Spleen (tissue), 11 donors: ENCODE results near the gene FBLN2. TPM values are rescaled to one million over a fixed set of nuclear protein-coding genes. Genes with fewer than 3 reads are reported as not detected.

Experiments used
- DNase-seq: peaks from one replicate; pipeline ENCODE4 v3.0.0-alpha.2; 2020
- H3K27ac ChIP-seq, 8 donors: fragments of 200-600 bp; sonication (generic) in 7 of 8; 1 replicate in 4 of 8; 2 replicates in 4 of 8; pipeline versions ENCODE4 v1.5.0 to v1.8.0; 2016 to 2021; ENCODE audit warnings: inconsistent platforms in 4 of 8, mild to moderate bottlenecking in 4 of 8, moderate library complexity in 1 of 8
- H3K27me3 ChIP-seq, 7 donors: fragments of 200-600 bp; sonication (generic) in 6 of 7; replicated peaks in 1 of 7; 1 replicate in 4 of 7; 2 replicates in 3 of 7; pipeline versions ENCODE4 v1.5.0 to v1.8.0; 2016 to 2021; ENCODE audit warnings: inconsistent platforms in 3 of 7, mild to moderate bottlenecking in 1 of 7
- H3K36me3 ChIP-seq, 6 donors: fragments of 200-600 bp; sonication (generic) in 5 of 6; 1 replicate in 4 of 6; 2 replicates in 2 of 6; pipeline versions ENCODE4 v1.5.0 to v1.8.0; 2016 to 2021; ENCODE audit warnings: inconsistent platforms in 2 of 6
- H3K4me1 ChIP-seq, 6 donors: fragments of 200-600 bp; sonication (generic) in 5 of 6; 1 replicate in 3 of 6; 2 replicates in 3 of 6; pipeline versions ENCODE4 v1.5.0 to v1.8.0; 2016 to 2021; ENCODE audit warnings: inconsistent platforms in 3 of 6
- H3K4me3 ChIP-seq, 8 donors: fragments of 200-600 bp; sonication (generic) in 7 of 8; 1 replicate in 4 of 8; 2 replicates in 4 of 8; pipeline versions ENCODE4 v1.5.0 to v1.8.0; 2016 to 2021; ENCODE audit warnings: inconsistent platforms in 4 of 8, mild to moderate bottlenecking in 4 of 8, moderate library complexity in 2 of 8
- H3K9me3 ChIP-seq, 8 donors: fragments of 200-600 bp; sonication (generic) in 7 of 8; 1 replicate in 4 of 8; 2 replicates in 4 of 8; pipeline versions ENCODE4 v1.5.0 to v1.8.0; 2016 to 2021; ENCODE audit warnings: inconsistent platforms in 4 of 8
- POLR2A ChIP-seq, 3 donors: fragments of 450-650 bp; IDR thresholded peaks; one replicate each; pipeline ENCODE4 v1.5.1; 2017; ENCODE audit warnings: antibody characterized with exemption in 3 of 3, mild to moderate bottlenecking in 1 of 3
- POLR2AphosphoS5 ChIP-seq, 3 donors: sonication (generic); formaldehyde crosslinking; IDR thresholded peaks; one replicate each; pipeline ENCODE4 v1.5.1; 2017; ENCODE audit warnings: antibody characterized with exemption in 3 of 3
- WGBS, 5 donors: extraction: QIAGEN DNeasy Blood & Tissue Kit in 3 of 5; methylation state at CpG; one replicate each; pipeline versions ENCODE4 v1.1.5 to v1.1.7; 2013 to 2018; 5-methylcytosine and 5-hydroxymethylcytosine counted together
- intact Hi-C: fragments of 100-400 bp; cut with DNase I; formaldehyde crosslinking; loops from one replicate; pipeline ENCODE4 v1.15.0; 2023; ENCODE audit warnings: low total_unique reads
- polyA plus RNA-seq, 3 donors: library from polyadenylated mRNA; stranded (reverse); fragments of 200-250 nt; gene quantifications; one replicate each; pipeline ENCODE4 v1.2.1, GENCODE V29; 2013
- total RNA-seq, 7 donors: library from RNA; depleted of rRNA in 3 of 7; stranded (reverse); fragments of >200 nt in 3 of 7; fragmentation: NEBNext Ultra II Directional in 4 of 7; extraction: Animal tissue kit (Norgen Biotek cat#: 25700) in 4 of 7; gene quantifications; one replicate each; pipeline versions ENCODE4 v1.1.0 to v1.2.1, GENCODE V29; 2016 to 2021
- TF ChIP-seq, protein P1 (sequence below), 11 experiments: fragments of 200-600 bp in 7 of 11; fragments of 450-650 bp in 4 of 11; sonication (generic) in 4 of 11; IDR thresholded peaks in 8 of 11; conservative IDR thresholded peaks in 3 of 11; 1 replicate in 7 of 11; 2 replicates in 4 of 11; pipeline versions ENCODE4 v1.4.0 to v1.8.0; 2016 to 2021; ENCODE audit warnings: antibody characterized with exemption in 11 of 11, inconsistent platforms in 4 of 11, mild to moderate bottlenecking in 1 of 11
- donor health status: healthy with polysubstance abuse.
- donor health status: DM: no; HTN: no; CAD: no; lungs with moderate emphysema.
- donor health status: DM: no; HTN: no; CAD: no.
- donor health status: Bipolar disorder and iron deficiency.
- donor health status: healthy.
- donor health status: DM: no; HTN: no; CAD: no.
- donor health status: DM: yes; HTN: yes; CAD: no.

The FBLN2 gene
- total and polyA plus RNA-seq, 10 donors = 6.1 to 28.2 (median 12.5) TPM

DNA sequence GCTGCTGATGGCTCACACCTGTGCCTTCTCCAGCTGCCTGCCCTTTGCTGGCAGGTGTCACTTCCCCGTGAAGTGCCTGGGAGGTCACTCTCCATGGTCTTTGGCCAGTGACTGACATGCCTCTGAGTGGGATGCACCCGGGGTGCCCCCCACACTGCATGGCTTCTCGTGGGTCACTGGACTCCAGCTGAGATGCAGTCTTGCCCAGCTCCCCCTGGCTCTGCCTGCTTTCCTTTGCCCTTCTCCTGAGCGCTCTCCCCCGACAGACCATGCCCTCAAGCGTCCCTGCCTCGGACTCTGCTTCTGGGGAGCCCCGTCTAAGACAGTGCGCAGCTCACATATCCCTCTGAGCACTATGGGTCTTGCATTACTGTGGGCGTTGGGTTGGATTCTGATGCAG lies 14.4 kb downstream of the FBLN2 start:
- Histone ChIP-seq H3K27me3 (peaks cover 0 to 9% (median 0%) of the 10 kb centered on the region in 7 donors), H3K9me3 (no peaks in the 10 kb centered on the region), H3K36me3 (no peaks in the 10 kb centered on the region), H3K4me3 (no peak overlapping the region), H3K4me1 (peaks cover 8 to 37% (median 17%) of the 10 kb centered on the region in 6 donors), H3K27ac (no peak overlapping the region)
- no peak for TF ChIP-seq POLR2A (IDR thresholded peaks at IDR 0.05)
- TF ChIP-seq, protein P1, sequence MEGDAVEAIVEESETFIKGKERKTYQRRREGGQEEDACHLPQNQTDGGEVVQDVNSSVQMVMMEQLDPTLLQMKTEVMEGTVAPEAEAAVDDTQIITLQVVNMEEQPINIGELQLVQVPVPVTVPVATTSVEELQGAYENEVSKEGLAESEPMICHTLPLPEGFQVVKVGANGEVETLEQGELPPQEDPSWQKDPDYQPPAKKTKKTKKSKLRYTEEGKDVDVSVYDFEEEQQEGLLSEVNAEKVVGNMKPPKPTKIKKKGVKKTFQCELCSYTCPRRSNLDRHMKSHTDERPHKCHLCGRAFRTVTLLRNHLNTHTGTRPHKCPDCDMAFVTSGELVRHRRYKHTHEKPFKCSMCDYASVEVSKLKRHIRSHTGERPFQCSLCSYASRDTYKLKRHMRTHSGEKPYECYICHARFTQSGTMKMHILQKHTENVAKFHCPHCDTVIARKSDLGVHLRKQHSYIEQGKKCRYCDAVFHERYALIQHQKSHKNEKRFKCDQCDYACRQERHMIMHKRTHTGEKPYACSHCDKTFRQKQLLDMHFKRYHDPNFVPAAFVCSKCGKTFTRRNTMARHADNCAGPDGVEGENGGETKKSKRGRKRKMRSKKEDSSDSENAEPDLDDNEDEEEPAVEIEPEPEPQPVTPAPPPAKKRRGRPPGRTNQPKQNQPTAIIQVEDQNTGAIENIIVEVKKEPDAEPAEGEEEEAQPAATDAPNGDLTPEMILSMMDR (IDR thresholded peaks at IDR 0.05 in 8 of 11, conservative IDR thresholded peaks at IDR 0.05 in 3 of 11) = no peak
- TF ChIP-seq POLR2AphosphoS5 (IDR thresholded peaks at IDR 0.05) = no peak
- intact Hi-C loops = no loop called here
- 87 to 94% (median 90%) methylated on average over 9 to 10 of the region's 10 CpGs for WGBS, 5 donors
- DNase-seq = no peak

DNA sequence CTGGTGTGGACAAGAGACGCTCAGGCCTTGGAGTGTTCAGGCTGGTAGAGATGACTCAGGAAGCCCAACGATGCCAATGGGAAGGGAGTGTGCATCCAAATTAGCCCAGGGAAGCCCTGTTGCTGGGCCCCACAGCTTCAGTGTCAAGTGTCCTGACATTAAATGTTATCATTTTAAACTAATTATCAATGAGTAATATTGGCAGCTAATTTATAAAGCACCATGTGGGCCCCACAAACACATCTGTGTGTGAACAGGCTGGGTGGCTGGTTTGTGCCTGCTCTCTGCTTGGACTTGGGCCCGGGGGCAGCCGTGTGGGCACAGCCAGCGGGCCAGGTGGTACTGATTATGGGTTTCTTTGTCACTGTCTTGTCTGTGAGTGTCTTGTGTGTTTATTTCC lies 15.0 kb downstream of the FBLN2 start:
- no peaks in the 10 kb centered on the region for H3K9me3 ChIP-seq
- H3K4me1 ChIP-seq = peaks cover 8 to 37% (median 17%) of the 10 kb centered on the region in 6 donors
- WGBS, 5 donors = 85 to 91% (median 89%) methylated on average over 5 of the region's 5 CpGs
- peaks cover 0 to 9% (median 0%) of the 10 kb centered on the region in 7 donors for H3K27me3 ChIP-seq
- no peaks in the 10 kb centered on the region for H3K36me3 ChIP-seq
- no peak overlapping the region for H3K4me3 ChIP-seq
- no peak for DNase-seq
- no peak for TF ChIP-seq POLR2A (IDR thresholded peaks at IDR 0.05)
- TF ChIP-seq POLR2AphosphoS5 (IDR thresholded peaks at IDR 0.05) = no peak
- TF ChIP-seq, protein P1 (IDR thresholded peaks at IDR 0.05 in 8 of 11, conservative IDR thresholded peaks at IDR 0.05 in 3 of 11) = no peak
- intact Hi-C loops = no loop called here
- no peak overlapping the region for H3K27ac ChIP-seq

DNA sequence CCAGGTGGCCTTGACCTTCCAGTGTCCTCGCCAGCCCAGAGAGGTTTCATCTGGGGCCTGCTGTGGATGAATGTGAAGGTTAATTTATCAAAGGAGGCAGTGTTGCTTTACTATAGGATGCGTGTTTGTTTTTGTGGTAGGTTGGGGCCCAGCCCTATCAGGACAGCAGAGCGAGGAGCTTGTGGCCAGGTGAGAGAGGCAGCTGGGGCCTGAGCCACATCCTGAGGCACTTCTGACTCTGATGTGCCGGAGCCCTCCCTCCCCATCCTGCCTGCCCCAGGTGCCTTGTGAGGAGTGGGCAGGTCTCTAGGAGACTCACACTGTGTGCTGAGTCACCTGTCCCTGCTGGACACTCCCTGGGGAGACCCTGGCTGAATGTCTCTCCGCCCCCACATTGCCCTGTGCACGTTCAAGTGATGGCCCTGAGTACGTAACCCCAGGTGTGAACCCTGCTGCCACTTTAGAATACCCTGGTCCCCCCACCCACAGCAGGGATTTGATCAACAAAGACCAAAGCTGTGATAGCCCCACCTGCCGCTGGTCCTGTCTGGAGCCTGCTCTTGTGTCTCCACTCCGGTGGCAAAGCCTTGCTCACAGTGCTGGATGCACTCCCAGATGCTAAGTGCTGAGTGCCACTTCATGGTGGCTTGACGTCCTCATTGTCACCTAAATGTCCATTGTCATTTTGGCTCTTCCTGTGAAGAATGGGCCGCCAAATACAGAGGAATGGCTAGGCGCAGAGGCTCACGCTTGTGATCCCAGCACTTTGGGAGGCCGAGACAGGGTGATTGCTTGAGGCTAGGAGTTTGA lies 16.0 kb downstream of the FBLN2 start:
- no peak overlapping the region for H3K27ac ChIP-seq
- intact Hi-C loops = no loop called here
- no peaks in the 10 kb centered on the region for H3K36me3 ChIP-seq
- H3K27me3 ChIP-seq = peaks cover 0 to 2% (median 0%) of the 10 kb centered on the region in 7 donors
- TF ChIP-seq POLR2AphosphoS5 (IDR thresholded peaks at IDR 0.05) (no peak), POLR2A (IDR thresholded peaks at IDR 0.05) (no peak)
- TF ChIP-seq, protein P1 (IDR thresholded peaks at IDR 0.05 in 8 of 11, conservative IDR thresholded peaks at IDR 0.05 in 3 of 11) = no peak
- no peak overlapping the region for H3K4me3 ChIP-seq
- DNase-seq = peak; percentile 52
- H3K9me3 ChIP-seq = no peaks in the 10 kb centered on the region
- 81 to 89% (median 85%) methylated on average over 13 to 14 of the region's 14 CpGs for whole genome bisulfite sequencing, 5 donors
- H3K4me1 ChIP-seq = peaks cover 8 to 32% (median 17%) of the 10 kb centered on the region in 6 donors
